Sigmoid colon (tissue), 7 donors: Measurements from ENCODE around the gene EFL1. TPM values are rescaled to one million over a fixed set of nuclear protein-coding genes. Genes with fewer than 3 reads are reported as not detected.

ENCODE experiments used
- DNase-seq: peaks from one replicate; pipeline ENCODE4 v3.0.0-alpha.2; 2019
- H3K27ac ChIP-seq, 4 donors: fragments of 200-600 bp; sonication (generic); one replicate each; pipeline ENCODE4 v1.5.1; 2016 to 2019; ENCODE audit warnings: mild to moderate bottlenecking in 1 of 4
- H3K27me3 ChIP-seq, 3 donors: fragments of 200-600 bp; sonication (generic); one replicate each; pipeline ENCODE4 v1.5.1; 2019; ENCODE audit warnings: mild to moderate bottlenecking in 1 of 3
- H3K36me3 ChIP-seq, 4 donors: fragments of 200-600 bp; sonication (generic); one replicate each; pipeline ENCODE4 v1.5.1; 2016 to 2019
- H3K4me1 ChIP-seq, 4 donors: fragments of 200-600 bp; sonication (generic); one replicate each; pipeline ENCODE4 v1.5.1; 2017 to 2019
- H3K4me3 ChIP-seq, 4 donors: fragments of 200-600 bp; sonication (generic); one replicate each; pipeline ENCODE4 v1.5.1; 2017 to 2019; ENCODE audit warnings: mild to moderate bottlenecking in 2 of 4, moderate library complexity in 1 of 4
- H3K9me3 ChIP-seq, 4 donors: fragments of 200-600 bp in 3 of 4; sonication (generic) in 3 of 4; one replicate each; pipeline versions ENCODE4 v1.5.1 to v1.6.1; 2013 to 2019
- EP300 ChIP-seq, 4 donors: sonication (generic); formaldehyde crosslinking; IDR thresholded peaks; one replicate each; pipeline ENCODE4 v1.6.1; 2017; ENCODE audit warnings: antibody characterized with exemption in 4 of 4
- POLR2A ChIP-seq, 2 donors: fragments of 450-650 bp; IDR thresholded peaks; one replicate each; pipeline ENCODE4 v1.6.1; 2016; ENCODE audit warnings: antibody characterized with exemption in 2 of 2, mild to moderate bottlenecking in 2 of 2, moderate library complexity in 2 of 2
- POLR2AphosphoS5 ChIP-seq, 4 donors: sonication (generic); formaldehyde crosslinking; IDR thresholded peaks; one replicate each; pipeline ENCODE4 v1.6.1; 2017; ENCODE audit warnings: antibody characterized with exemption in 4 of 4
- WGBS, 2 donors: extraction: QIAGEN DNeasy Blood & Tissue Kit; methylation state at CpG; one replicate each; pipeline ENCODE4 v1.1.7; 2013; 5-methylcytosine and 5-hydroxymethylcytosine counted together
- intact Hi-C: fragments of 100-400 bp; cut with DNase I; formaldehyde crosslinking; loops from one replicate; pipeline ENCODE4 v1.15.1; 2023
- polyA plus RNA-seq, 3 donors: library from polyadenylated mRNA; stranded (reverse); fragments of 200-250 nt; gene quantifications; one replicate each; pipeline ENCODE4 v1.2.3, GENCODE V29; 2013
- total RNA-seq, 4 donors: library from RNA; depleted of rRNA; stranded (reverse); fragments of >200 nt; gene quantifications; one replicate each; pipeline ENCODE4 v1.1.0, GENCODE V29; 2016
- TF ChIP-seq, protein P1 (sequence below), 4 experiments: fragments of 450-650 bp in 3 of 4; fragments of 200-600 bp in 1 of 4; IDR thresholded peaks; one replicate each; pipeline ENCODE4 v1.5.1; 2016 to 2019; ENCODE audit warnings: antibody characterized with exemption in 4 of 4, mild to moderate bottlenecking in 3 of 4, moderate library complexity in 2 of 4
- donor health status: healthy with polysubstance abuse.
- donor health status: Bipolar disorder and iron deficiency.
- donor health status: healthy.

Gene EFL1
- total and polyA plus RNA-seq, 7 donors: 10.8 to 15.7 (median 13.6) TPM

DNA sequence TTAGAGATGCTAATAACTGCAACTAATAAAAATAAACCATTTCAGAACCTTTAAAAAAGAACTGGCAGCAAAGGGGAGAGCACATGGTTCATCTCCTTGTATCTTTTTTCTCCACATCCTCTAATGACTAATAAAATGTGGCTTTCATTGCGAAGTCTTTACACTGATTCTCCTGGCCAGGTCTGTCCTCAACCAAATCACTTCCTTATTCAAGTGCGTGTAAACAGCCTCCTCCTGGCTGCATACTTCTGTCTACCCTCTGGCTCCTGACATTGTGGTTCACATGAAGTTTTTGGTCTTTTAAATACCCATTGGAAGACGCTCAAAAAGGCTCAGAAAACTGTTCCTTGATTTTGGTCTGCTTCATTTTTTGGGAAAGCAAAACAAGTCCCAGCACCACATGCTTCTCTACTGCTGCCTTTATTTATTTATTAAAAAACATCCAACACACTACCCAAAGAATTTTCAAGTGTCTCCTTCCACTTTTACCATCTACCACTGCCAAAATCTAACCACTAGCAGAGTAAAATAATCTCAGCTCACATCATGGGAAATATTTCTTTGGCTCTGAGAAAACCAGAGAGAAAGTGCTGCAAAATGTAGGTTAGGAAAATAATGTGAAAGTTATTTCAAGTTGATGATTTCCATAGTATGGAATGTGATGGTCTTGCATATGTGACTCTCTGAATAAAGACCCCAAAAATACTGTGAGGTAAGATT lies 85.1 kb downstream of the EFL1 start:
- WGBS, 2 donors: 70 to 71% methylated on average over 3 of the region's 3 CpGs
- peak; percentile 70 for DNase-seq

DNA sequence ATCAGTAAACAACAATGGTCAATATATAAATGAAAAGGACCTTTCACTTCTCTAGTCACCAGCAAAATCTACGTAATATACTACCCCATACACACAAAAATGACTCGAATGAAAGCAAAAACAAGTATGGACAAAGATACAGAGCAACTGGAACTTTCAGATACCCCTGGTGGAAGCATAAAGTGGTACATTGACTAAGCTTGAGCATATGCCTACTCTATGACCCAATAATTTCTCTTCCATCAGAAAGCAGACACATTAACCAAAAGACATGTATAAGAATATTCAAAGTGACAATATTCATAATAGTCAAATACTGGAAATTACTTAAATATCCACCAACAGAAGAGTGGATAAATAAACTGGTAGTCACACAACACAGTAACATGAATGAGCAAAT lies 86.0 kb downstream of the EFL1 start:
- no peak overlapping the region for H3K27ac ChIP-seq
- no peak for DNase-seq
- WGBS, 2 donors: 96 to 97% methylated on average over 2 of the region's 2 CpGs
- no peak for TF ChIP-seq POLR2AphosphoS5 (IDR thresholded peaks at IDR 0.05)
- no peak for TF ChIP-seq EP300 (IDR thresholded peaks at IDR 0.05)
- TF ChIP-seq, protein P1, sequence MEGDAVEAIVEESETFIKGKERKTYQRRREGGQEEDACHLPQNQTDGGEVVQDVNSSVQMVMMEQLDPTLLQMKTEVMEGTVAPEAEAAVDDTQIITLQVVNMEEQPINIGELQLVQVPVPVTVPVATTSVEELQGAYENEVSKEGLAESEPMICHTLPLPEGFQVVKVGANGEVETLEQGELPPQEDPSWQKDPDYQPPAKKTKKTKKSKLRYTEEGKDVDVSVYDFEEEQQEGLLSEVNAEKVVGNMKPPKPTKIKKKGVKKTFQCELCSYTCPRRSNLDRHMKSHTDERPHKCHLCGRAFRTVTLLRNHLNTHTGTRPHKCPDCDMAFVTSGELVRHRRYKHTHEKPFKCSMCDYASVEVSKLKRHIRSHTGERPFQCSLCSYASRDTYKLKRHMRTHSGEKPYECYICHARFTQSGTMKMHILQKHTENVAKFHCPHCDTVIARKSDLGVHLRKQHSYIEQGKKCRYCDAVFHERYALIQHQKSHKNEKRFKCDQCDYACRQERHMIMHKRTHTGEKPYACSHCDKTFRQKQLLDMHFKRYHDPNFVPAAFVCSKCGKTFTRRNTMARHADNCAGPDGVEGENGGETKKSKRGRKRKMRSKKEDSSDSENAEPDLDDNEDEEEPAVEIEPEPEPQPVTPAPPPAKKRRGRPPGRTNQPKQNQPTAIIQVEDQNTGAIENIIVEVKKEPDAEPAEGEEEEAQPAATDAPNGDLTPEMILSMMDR (IDR thresholded peaks at IDR 0.05): no peak
- H3K4me1 ChIP-seq: peaks cover 0 to 16% (median 14%) of the 10 kb centered on the region in 4 donors
- intact Hi-C loops: no loop called here
- no peaks in the 10 kb centered on the region for H3K36me3 ChIP-seq
- no peak overlapping the region for H3K4me3 ChIP-seq
- H3K27me3 ChIP-seq: no peaks in the 10 kb centered on the region
- no peaks in the 10 kb centered on the region for H3K9me3 ChIP-seq

More for the DNA sequence above, 85.1 kb downstream of the EFL1 start:
- H3K27ac ChIP-seq: peak overlapping the region in 1 of 4 donors; percentile 11
- intact Hi-C loops: no loop called here
- TF ChIP-seq EP300 (IDR thresholded peaks at IDR 0.05): no peak
- TF ChIP-seq, protein P1 (IDR thresholded peaks at IDR 0.05): no peak
- TF ChIP-seq POLR2AphosphoS5 (IDR thresholded peaks at IDR 0.05): no peak
- TF ChIP-seq POLR2A (IDR thresholded peaks at IDR 0.05): no peak
- no peaks in the 10 kb centered on the region for H3K36me3 ChIP-seq
- H3K27me3 ChIP-seq: no peaks in the 10 kb centered on the region
- H3K9me3 ChIP-seq: no peaks in the 10 kb centered on the region
- H3K4me3 ChIP-seq: no peak overlapping the region
- H3K4me1 ChIP-seq: peaks cover 0 to 16% (median 14%) of the 10 kb centered on the region in 4 donors

DNA sequence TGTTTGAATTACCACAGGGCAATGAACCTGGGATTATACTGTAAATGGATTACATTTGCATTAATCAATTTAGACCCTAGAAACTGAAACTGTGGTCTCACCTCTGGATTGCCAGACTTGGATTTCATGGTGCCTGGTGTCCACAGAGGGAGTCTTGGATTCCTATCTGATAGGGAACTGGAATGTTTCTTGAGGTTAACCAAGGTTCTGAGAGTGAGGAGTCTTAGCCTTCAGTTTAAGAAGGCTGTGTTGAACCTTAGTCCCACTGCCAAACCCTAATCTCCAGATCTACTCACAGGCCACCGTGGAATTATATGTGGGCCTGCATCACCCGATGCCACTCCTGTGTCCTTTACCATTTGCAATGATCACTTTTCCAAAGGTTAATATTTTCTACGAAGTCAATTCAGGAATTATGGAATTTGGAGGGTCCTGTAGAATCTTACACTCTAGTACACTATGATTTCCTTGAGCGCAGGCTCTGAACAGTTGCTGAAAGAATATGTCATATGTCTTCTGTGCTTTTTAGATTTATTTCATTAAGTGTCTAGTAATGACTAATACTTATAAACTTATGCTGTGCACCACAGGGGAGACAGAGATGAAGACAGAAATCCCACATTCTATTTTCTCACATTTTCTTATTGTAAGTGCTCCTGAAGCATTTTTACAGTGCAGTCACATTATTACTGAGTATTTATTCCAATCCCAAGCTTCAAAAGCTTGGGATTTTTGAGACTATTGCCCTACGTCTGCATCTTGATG lies 87.9 kb downstream of the EFL1 start:
- WGBS, 2 donors: 95 to 97% methylated on average over 5 of the region's 5 CpGs
- H3K9me3 ChIP-seq: no peaks in the 10 kb centered on the region
- no peaks in the 10 kb centered on the region for H3K27me3 ChIP-seq
- no peak for DNase-seq
- H3K4me1 ChIP-seq: peaks cover 0 to 16% (median 14%) of the 10 kb centered on the region in 4 donors
- no peak overlapping the region for H3K27ac ChIP-seq
- TF ChIP-seq POLR2AphosphoS5 (IDR thresholded peaks at IDR 0.05) (no peak), EP300 (IDR thresholded peaks at IDR 0.05) (no peak), POLR2A (IDR thresholded peaks at IDR 0.05) (no peak)
- TF ChIP-seq, protein P1 (IDR thresholded peaks at IDR 0.05): no peak
- H3K36me3 ChIP-seq: no peaks in the 10 kb centered on the region
- intact Hi-C loops: no loop called here
- no peak overlapping the region for H3K4me3 ChIP-seq

DNA sequence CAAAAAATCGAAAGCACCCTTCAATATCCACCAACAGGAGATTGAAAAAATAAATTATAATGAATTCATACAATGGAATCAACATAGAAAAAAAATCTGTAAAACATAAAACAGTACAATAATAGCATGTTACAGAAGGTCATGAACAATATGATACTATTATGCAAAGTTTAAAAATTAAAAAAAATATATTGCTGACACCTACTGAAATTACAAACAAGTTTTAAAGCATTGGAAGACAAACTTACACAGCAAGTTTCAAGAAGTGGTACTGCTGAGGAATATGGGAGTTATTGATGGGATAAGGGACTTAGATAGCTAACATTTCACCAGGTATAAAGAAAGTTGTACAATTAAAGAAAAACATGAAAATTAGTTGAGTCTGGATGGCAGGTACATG lies 89.4 kb downstream of the EFL1 start:
- WGBS, 2 donors: 96 to 98% methylated on average over 1 of the region's 1 CpG
- Histone ChIP-seq H3K4me3 (no peak overlapping the region), H3K27me3 (no peaks in the 10 kb centered on the region), H3K9me3 (no peaks in the 10 kb centered on the region), H3K36me3 (no peaks in the 10 kb centered on the region), H3K4me1 (peaks cover 0 to 13% (median 11%) of the 10 kb centered on the region in 4 donors), H3K27ac (no peak overlapping the region)
- DNase-seq: no peak
- intact Hi-C loops: no loop called here
- TF ChIP-seq POLR2AphosphoS5 (IDR thresholded peaks at IDR 0.05) (no peak), POLR2A (IDR thresholded peaks at IDR 0.05) (no peak), EP300 (IDR thresholded peaks at IDR 0.05) (no peak)
- TF ChIP-seq, protein P1 (IDR thresholded peaks at IDR 0.05): no peak
